Omental fat pad (tissue), 4 donors: ENCODE measurements around the gene MOB1B. TPM values are rescaled to one million over a fixed set of nuclear protein-coding genes. Genes with fewer than 3 reads are reported as not detected.
"Not testable (repeated sequence)": the region's sequence is repeated elsewhere in the genome, so short reads cannot be mapped to it uniquely, and the experiment has no call there.

Experiments used
- ATAC-seq: fragments of 150-250 bp; one replicate; pipeline ENCODE4 v1.9.1; 2016; ENCODE audit warnings: mild to moderate bottlenecking, moderate library complexity; ENCODE audit not compliant: low FRiP score
- DNase-seq: peaks from one replicate; pipeline ENCODE4 v3.0.0-alpha.2; 2019; ENCODE audit warnings: low spot score
- total RNA-seq, 4 donors: library from RNA; depleted of rRNA; stranded (reverse); fragments of >200 nt; gene quantifications; one replicate each; pipeline ENCODE4 v1.1.0, GENCODE V29; 2016
- TF ChIP-seq, protein P1 (sequence below), 3 donors: fragments of 450-650 bp; IDR thresholded peaks; one replicate each; pipeline ENCODE4 v1.5.1; 2016 to 2017; ENCODE audit warnings: antibody characterized with exemption in 3 of 3, mild to moderate bottlenecking in 3 of 3, moderate library complexity in 2 of 3

MOB1B gene
- total RNA-seq, 4 donors from 2014 or later: 11.0 to 19.7 (median 13.8) TPM

GRCh38 chr4:70994387-70995099, 92.4 kb downstream of the MOB1B start:
- DNase-seq (no peak), ATAC-seq (no peak)
- TF ChIP-seq, protein P1, sequence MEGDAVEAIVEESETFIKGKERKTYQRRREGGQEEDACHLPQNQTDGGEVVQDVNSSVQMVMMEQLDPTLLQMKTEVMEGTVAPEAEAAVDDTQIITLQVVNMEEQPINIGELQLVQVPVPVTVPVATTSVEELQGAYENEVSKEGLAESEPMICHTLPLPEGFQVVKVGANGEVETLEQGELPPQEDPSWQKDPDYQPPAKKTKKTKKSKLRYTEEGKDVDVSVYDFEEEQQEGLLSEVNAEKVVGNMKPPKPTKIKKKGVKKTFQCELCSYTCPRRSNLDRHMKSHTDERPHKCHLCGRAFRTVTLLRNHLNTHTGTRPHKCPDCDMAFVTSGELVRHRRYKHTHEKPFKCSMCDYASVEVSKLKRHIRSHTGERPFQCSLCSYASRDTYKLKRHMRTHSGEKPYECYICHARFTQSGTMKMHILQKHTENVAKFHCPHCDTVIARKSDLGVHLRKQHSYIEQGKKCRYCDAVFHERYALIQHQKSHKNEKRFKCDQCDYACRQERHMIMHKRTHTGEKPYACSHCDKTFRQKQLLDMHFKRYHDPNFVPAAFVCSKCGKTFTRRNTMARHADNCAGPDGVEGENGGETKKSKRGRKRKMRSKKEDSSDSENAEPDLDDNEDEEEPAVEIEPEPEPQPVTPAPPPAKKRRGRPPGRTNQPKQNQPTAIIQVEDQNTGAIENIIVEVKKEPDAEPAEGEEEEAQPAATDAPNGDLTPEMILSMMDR (IDR thresholded peaks at IDR 0.05): no peak

GRCh38 chr4:70996018-70996360, 93.8 kb downstream of the MOB1B start:
- ATAC-seq (no peak), DNase-seq (no peak)
- TF ChIP-seq, protein P1 (IDR thresholded peaks at IDR 0.05): no peak

GRCh38 chr4:70997036-70997435, 94.9 kb downstream of the MOB1B start:
- no peak for DNase-seq
- TF ChIP-seq, protein P1 (IDR thresholded peaks at IDR 0.05): no peak
- no peak for ATAC-seq

- no peak for DNase-seq
- no peak for ATAC-seq
- TF ChIP-seq, protein P1 (IDR thresholded peaks at IDR 0.05): no peak
These were observed 95.4 kb downstream of the MOB1B start for GRCh38 chr4:70997546-70997945.

DNA sequence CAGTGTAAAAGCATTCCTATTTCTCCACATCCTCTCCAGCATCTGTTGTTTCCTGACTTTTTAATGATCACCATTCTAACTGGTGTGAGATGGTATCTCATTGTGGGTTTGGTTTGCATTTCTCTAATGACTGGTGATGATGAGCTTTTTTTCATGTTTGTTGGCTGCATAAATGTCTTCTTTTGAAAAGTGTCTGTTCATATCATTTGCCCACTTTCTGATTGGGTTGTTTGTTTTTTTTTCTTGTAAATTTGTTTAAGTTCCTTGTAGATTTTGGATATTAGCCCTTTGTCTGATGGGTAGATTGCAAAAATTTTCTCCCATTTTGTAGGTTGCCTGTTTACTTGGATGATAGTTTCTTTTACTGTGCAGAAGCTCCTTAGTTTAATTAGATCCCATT, 97.5 kb downstream of the MOB1B start:
- not testable (repeated sequence) for DNase-seq, ATAC-seq

GRCh38 chr4:71001363-71001762, 99.2 kb downstream of the MOB1B start:
- not testable (repeated sequence) for DNase-seq, ATAC-seq

GRCh38 chr4:71004281-71004851, 102.2 kb downstream of the MOB1B start:
- DNase-seq (no peak), ATAC-seq (no peak)
- TF ChIP-seq, protein P1 (IDR thresholded peaks at IDR 0.05): no peak

DNA sequence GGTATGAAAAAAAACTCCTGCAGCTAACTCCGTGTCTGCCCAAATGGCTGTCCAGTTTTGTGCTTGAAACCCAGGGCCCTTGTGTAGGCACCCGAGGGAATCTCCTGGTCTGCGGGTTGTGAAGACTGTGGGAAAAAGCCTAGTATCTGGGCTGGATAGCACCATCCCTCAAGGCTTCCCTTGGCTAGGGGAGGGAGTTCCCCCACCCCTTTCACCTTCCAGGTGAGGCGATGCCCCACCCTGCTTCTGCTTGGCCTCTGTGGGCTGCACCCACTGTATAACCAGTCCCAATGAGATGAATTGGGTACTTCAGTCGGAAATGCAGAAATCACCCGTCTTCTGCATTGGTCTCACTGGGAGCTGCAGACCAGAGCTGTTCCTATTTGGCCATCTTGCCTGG, 102.9 kb downstream of the MOB1B start:
- not testable (repeated sequence) for ATAC-seq, DNase-seq
